GM13977 (cell line): ENCODE results near the gene LPXN.
A peak's percentile ranks its signal among the peaks of the same experiment; 100 is the strongest.

ENCODE experiments used
- DNase-seq: peaks from one replicate; pipeline ENCODE4 v3.0.0; 2012; ENCODE audit warnings: low spot score
- CTCF ChIP-seq: IDR thresholded peaks from 2 replicates; pipeline ENCODE4 v1.5.1; 2012; ENCODE audit warnings: mild to moderate bottlenecking, control low read depth; ENCODE audit not compliant: insufficient read depth; ENCODE audit errors: extremely low read depth, missing control alignments
- in situ Hi-C: fragments of 300-500 bp; cut with MboI; formaldehyde crosslinking; loops from one replicate; pipeline ENCODE4 v1.12.0; 2022; ENCODE audit warnings: low sequenced_read_pairs, low pct_unique_long_range_greater_than_20kb, mixed read lengths, inconsistent platforms; ENCODE audit not compliant: unreplicated experiment

LPXN gene

GRCh38 chr11:58527429-58527828, 48.2 kb downstream of the LPXN start:
- DNase-seq = no peak
- in situ Hi-C loops = no loop called here
- no peak for TF ChIP-seq CTCF

- in situ Hi-C loops = no loop called here
These were observed 48.9 kb downstream of the LPXN start for GRCh38 chr11:58526721-58527120.

GRCh38 chr11:58525037-58525614, 50.5 kb downstream of the LPXN start:
- no peak for TF ChIP-seq CTCF
- in situ Hi-C loops = no loop called here
- peak; percentile 78 for DNase-seq

More at GRCh38 chr11:58526721-58527120, 48.9 kb downstream of the LPXN start:
- TF ChIP-seq CTCF = no peak
- no peak for DNase-seq

- DNase-seq = peak; percentile 42
- in situ Hi-C loops = loop anchor here (25.0 kb wide), 1 partner anchor 712 kb away; no protein-coding TSS in a partner anchor
- peak; percentile 77 for TF ChIP-seq CTCF
These were observed 51.2 kb downstream of the LPXN start for GRCh38 chr11:58524232-58525036.

- peak; percentile 64 for TF ChIP-seq CTCF
- DNase-seq = no peak
- in situ Hi-C loops = loop anchor here (25.0 kb wide), 1 partner anchor 702 kb away; no protein-coding TSS in a partner anchor
These were observed 61.8 kb downstream of the LPXN start for GRCh38 chr11:58513747-58514367.

- no peak for TF ChIP-seq CTCF
- in situ Hi-C loops = loop anchor here (25.0 kb wide), 1 partner anchor 699 kb away; no protein-coding TSS in a partner anchor
- DNase-seq = no peak
These were observed 64.0 kb downstream of the LPXN start for GRCh38 chr11:58511636-58512035.
